HG02798 (cell line): Measurements from ENCODE around the gene GLIPR2.

Experiments used
- ATAC-seq: cut with Tn5 transposase; IDR thresholded peaks from one replicate; pipeline ENCODE4 v1.9.1; 2021; ENCODE audit warnings: mild to moderate bottlenecking; ENCODE audit not compliant: unreplicated experiment, poor library complexity

GLIPR2 gene

GRCh38 chr9:36190388-36191289, 54.1 kb downstream of the GLIPR2 start, which contains the start of gene CLTA:
TSS of gene CLTA (plus strand) at chr9:36190921. CDS start at chr9:36191057, 136 bp downstream.
- peak; percentile 99 for ATAC-seq

GRCh38 chr9:36191290-36191645, 54.7 kb downstream of the GLIPR2 start:
- peak; percentile 6 for ATAC-seq

- no peak for ATAC-seq
Measured at GRCh38 chr9:36191686-36192085, 55.2 kb downstream of the GLIPR2 start.

DNA sequence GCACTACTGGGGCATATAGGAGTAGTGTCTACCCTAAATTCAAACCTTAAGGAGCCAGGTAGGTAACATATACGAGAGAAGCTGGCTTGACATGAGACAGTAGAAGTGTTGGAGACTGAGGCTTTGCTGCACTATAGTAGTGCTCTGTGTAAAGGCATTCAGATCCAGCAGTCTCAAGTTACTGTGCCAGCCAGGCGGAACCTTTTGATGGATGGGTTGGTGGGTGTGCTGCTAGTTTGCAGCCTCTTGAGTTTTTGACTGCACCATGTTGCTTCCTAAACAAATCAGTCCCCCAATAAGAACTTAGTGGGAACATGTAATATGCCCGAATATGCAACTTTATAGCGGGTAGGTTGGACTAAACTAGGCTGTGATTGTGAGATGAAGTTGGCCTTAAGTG, 55.7 kb downstream of the GLIPR2 start:
- no peak for ATAC-seq

- ATAC-seq, result no peak
Measured at GRCh38 chr9:36193023-36193422, 56.5 kb downstream of the GLIPR2 start.

DNA sequence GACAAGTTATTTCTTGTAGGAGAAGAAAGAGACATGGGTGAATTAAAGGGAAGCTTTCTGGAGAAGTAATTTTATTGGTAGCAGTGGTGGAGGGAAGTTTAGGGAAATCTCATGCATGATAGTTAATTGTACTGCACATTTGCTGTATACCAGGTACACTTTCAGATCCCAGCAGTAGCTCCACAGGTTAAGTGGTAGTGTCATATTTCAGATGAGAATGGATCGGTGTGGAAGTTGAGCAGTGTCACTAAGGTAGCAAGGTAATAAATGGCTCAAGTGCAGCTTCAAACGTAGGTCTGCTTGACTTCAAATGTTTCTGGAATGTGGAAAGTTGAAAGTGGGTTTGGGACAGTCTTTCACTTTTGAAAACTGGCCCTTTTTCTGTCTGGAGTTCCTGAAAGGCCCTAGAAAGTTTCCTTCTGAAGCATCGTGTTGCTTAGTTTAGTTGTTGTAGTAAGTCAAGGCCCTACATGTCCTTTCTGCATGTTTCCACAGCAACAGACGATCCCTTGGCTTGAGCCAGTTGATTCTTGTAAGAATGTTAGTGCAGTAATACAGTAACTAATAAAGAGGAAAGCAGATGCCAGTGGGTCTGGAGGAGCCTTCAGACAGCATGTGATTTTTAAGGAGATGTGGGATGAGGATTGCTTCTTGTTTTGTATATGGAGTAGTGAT, 57.9 kb downstream of the GLIPR2 start:
- no peak for ATAC-seq

DNA sequence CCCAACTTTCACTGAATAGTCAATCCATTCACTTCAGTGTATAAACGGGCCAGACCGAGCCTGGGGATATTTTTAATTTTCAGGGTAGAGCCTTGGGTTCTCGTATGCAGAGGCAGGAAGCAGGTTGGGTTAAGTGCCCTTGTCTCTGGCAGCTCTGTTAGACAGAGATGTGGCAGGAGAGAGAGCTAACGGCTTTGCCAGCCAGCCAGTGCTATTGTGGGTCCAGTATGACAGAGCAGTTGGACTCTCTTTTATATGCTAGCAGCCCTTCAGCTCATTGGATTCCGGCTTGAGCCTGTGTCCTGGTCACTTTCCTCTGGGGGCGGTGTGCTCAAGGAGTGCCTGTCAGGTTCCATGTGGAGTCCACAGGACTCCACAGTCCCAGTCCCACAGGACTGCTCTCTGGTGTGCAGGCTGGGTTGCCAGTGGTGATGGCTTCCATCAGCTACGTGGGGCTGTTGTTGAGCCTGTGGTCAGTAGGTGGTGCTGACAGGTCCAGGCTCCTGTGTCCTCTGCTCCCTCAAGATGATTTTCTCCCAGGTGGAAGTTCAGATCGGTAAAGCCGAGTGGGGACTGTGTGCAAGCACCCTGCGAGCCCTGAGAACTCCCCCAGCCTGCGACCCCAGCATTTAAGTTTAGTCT, 68.5 kb downstream of the GLIPR2 start:
- ATAC-seq, result no peak

GRCh38 chr9:36207016-36207415, 70.5 kb downstream of the GLIPR2 start:
- ATAC-seq, result no peak

DNA sequence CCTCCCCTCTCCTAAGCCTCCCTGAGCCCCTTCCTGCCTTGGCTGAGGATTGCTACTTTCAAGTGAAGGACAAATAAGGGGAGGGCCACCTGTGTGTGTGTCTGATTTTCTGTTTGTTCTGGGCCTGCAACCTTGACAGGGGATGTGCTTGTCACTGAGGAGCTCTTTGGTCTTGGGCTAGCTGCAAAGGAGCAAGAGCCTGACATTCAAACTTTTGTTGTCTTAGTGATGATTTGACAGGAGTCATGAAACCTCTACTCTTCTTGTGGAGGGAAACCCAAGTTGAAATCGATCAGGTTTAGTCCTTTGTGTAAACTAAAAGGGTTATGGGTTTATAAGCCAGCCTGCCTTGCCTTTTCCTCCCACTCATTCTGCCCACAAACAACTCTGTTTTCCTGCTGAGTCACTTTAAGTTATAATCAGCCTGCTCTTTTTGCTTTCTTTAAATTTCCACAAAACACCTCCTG, 71.0 kb downstream of the GLIPR2 start:
- no peak for ATAC-seq

DNA sequence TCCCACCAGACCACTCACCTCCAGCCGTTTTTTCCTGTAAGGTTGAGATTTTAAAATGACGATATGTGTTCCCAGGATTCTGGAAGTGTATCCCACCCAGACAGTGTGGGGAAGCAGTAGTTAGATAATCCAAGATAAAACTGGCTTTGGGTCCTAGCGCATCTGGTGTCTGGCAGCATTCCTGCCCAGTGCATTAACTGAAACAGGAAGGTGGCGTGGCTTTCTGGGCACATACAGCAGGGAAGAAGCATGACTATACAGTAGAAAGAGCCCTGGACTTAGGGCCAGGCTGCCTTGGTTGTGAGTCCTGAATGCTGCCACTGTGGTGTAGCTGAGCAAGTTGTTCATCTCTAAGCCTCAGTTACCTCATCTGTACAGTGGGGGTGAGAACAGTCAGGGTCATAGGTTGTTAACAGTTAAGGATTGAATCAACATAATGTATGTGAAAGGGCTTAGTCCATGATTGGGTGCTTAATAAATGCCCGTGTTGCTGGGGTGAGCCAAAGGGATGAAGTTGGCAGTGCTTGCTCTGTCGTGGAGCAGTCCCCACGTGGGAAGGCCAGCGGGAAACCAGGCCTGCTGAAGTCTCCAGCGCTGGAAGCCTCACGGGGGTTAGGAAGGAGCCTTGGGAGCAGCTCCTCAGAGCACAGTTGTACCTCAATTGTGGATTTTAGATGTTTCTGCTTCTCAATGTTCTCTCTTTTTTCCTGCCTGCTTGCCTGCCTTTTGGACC, 72.2 kb downstream of the GLIPR2 start:
- no peak for ATAC-seq

DNA sequence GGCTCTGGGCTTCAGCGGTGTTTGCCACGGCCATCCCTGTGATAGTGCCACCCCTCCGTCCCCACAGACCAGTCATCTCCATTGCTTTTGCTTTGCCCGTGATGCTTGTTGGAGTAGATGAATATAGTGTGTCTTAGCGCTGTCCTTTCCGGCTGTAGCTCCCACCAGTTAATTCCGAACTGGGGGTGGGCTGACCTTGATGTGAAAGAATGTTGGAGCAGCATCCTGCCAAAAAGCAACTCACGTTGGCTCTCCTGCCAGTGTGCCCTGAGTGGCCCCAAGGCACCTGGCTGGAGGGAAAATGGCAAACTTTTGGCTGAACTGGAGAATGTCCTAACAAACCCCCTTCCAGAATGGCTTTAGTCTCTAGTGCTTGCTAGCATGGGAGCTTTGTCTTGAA, 74.2 kb downstream of the GLIPR2 start:
- ATAC-seq, result no peak

- no peak for ATAC-seq
Measured at GRCh38 chr9:36211510-36211909, 75.0 kb downstream of the GLIPR2 start.

DNA sequence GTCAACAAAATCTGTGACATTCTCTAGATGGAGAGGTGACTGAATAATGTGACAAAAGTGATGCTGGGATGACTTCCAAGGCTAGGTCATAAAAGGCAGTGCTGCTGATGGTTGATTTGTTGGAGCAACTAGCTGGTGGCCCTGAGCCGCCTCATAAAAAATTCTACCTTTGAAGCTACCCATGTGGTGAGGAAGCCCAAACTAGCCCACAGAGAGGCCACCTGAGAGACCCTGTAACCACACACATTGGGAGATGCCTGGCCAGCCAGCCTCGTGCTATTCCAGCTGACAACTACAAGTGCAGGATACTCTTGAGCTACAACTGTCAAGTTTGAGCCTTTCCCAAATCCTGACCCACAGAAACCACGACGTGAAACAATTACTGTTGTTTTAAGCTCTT, 76.9 kb downstream of the GLIPR2 start:
- no peak for ATAC-seq
